DMS79 (cell line): ENCODE measurements around the gene GTF2H4.
"Not testable (repeated sequence)": the region's sequence is repeated elsewhere in the genome, so short reads cannot be mapped to it uniquely, and the experiment has no call there.

Source experiments
- DNase-seq: peaks from one replicate; lab custom pipeline; 2025; lab: John Stamatoyannopoulos, UW

GTF2H4 gene

DNA sequence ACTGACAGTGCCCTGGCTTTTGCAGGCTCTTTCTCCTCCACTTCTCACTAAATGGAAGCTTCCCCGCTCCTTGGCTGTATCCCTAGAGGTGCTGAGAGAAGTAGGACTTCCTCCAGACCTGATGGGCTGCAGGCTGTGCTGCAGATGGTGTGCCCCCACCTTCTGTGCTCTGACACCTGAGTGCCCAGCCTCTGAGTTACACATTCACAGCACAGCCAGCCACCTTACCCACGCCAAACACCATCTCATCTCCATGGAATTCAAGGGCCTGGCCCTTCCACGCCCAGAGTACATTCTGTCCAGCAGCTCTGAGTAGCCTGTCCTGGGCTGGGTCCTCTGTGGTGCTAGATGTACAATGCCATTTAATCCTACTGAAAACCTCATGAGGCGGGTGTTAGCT lies 18.6 kb downstream of the GTF2H4 start:
- no peak for DNase-seq

DNA sequence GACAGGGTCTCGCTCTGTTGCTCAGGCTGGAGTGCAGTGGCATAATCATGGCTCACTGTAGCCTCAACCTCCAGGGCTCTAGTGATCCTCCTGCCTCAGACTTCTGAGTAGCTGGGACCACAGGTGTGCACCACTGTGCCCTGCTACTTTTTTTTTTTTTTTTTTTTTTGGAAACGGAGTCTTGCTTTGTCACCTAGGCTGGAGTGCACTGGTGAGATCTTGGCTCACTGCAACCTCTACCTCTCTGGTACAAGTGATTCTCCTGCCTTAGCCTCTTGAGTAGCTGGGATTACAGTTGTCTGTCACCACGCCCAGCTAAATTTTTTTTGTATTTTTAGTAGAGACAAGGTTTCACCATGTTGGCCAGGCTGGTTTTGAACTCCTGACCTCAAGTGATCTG lies 19.1 kb downstream of the GTF2H4 start:
- not testable (repeated sequence) for DNase-seq

- DNase-seq: no peak
Measured at GRCh38 chr6:30928677-30929076, 20.7 kb downstream of the GTF2H4 start.

GRCh38 chr6:30930506-30930905 lies 22.5 kb downstream of the GTF2H4 start:
- DNase-seq: no peak

DNA sequence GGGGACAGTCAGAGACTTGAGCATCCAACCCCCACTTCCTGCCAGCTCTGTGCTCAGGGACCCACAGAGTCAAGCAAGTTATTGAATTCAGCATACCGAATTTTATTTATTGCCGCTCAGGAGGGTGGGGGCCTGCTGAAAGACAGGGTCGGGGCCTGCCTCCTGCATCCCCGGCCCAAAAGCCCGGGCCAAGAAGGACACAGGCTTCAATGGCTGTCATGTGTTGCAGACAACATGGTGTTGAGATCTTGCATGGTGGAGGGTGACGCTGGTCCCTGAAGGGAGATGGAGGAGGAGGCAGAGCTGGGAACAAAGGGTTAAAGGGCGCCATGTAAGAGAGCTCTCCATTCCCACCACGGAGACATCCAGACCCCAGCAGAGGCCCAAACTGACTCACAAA lies 23.3 kb downstream of the GTF2H4 start:
- no peak for DNase-seq

GRCh38 chr6:30931969-30932645 lies 24.1 kb downstream of the GTF2H4 start, which contains the start of gene SFTA2:
Gene SFTA2 (minus strand): TSS chr6:30932170. CDS start chr6:30932096, 74 bp downstream.
- DNase-seq: no peak

DNA sequence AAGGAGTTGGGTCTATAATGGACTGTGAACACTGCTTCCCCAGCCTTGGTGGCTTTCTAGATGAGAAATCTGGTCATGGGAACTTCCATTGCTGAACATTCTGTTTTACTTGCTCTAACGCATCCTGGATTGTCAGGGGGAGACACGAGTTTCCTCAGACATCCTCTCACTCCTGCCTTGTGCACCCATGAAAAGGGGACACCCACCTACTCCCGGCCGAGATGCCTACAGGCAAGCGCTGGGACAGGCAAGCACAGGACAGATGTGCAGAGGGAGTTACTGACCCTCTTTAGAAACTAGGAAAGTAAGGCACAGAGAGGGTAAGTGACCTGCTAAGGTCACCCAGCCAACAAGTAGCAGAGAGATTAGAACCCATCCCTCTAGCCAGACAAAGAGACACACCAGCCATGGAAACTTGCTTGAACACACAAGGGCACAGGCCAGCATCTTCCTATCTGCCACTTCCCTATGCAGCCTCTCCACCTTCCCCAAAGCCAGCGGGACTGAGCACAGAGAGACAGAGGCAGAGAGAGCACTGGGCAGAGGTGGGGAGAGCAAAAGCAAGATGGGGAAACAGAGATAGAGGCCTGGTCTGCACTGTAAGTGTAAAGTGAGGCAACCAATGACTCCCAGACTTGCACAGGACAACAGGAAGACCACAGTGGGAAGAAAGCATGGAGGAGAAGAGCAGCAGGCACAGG lies 24.8 kb downstream of the GTF2H4 start:
- DNase-seq: no peak

DNA sequence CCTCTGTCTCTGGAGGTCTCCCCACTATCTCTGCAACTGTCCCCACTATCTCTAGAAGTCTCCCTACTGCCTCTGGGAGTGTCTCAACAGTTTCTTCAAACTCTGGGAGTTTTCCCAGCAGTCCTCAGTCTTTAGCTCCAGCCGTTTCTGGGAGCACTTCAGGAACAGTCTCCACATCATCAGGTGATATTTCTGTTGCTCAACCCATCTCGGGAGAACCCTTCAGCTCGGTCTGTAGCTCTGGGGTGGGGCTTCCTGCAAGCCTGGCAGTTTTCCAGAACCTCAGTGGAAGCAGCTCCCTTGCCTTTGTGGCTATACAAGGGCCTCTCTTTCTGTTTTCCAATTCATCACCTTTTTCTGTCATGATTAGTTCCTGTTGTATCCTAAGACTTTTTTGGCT lies 27.0 kb downstream of the GTF2H4 start:
- no peak for DNase-seq

GRCh38 chr6:30937265-30937664 lies 29.3 kb downstream of the GTF2H4 start:
- no peak for DNase-seq

DNA sequence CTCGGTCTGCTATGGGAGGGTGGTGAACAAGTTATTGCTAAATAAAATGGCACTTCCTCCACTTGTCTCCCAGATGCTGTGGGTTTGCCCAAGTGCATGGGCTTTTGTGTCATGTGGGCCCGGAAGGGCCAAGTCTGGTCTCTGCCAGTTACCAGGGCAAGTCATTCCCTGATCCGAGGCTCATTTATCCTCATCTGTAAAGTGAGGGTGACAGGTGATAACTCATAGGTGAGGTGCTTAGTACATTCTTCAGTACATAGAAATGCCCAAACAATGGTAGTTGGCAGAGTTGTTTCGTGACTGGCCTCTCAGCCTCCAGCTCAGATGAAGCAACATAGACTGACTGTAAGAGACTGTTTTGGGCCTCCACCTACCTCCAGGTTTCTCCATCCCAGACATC lies 30.7 kb downstream of the GTF2H4 start:
- DNase-seq: no peak

DNA sequence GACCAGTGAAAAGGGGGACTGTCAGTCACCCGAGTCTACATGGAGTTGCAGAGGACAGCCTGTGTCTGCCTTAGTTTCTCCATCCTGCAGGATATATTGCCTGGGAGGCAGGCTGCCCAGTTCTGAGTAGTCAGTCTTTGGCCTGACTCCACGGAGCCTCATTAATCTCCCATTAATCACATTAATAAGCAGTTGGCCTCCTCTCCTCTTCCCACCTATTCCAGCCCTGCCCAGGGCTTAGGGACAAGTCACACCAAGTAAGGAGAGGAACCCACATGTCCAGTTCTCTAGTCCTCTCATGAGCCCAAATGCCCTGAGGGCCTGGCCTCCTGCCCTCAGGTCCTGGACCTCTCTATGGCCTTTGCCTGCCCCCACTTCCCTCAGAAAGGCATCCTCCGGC lies 31.5 kb downstream of the GTF2H4 start:
- DNase-seq: no peak

- DNase-seq: no peak
Measured at GRCh38 chr6:30940361-30940986, 32.5 kb downstream of the GTF2H4 start, which contains the start of gene MUCL3. Gene MUCL3 (plus strand): TSS chr6:30940973. CDS start chr6:30941000, 27 bp downstream.

DNA sequence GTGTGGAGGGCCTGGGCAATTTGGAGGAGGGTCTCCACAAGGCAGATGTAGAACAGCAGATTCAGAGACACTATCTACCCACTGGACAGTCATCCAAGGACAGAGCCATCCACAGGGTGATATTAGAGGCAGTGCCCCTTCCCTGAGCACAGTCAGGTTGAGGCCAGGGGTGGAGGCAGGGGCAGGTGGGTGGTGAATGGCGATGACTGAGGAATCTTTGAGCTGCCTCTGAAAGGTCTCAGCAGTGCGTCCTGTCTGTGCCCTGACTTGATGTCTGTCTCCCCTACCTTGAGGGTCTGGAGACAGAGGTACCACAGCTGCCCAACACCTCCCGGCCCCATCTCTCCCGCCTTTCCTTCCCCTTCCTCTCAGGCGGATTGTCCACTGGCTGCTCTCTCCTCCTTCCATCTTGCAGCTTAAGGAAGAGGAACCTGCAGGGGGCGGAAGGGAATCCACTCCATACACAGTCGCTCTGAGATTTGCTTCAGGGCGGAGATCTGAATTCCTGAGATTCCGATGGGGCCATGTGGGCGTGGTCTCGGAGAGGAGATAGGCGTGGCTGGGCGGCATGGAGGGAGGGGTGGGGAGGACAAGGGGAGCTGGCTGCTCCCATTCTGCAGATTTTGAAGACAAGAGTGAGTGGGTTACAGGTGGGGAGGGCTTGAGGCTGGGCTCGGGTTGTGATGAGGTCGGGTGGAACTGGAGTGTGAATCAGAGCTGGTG lies 34.5 kb downstream of the GTF2H4 start:
- DNase-seq: no peak

DNA sequence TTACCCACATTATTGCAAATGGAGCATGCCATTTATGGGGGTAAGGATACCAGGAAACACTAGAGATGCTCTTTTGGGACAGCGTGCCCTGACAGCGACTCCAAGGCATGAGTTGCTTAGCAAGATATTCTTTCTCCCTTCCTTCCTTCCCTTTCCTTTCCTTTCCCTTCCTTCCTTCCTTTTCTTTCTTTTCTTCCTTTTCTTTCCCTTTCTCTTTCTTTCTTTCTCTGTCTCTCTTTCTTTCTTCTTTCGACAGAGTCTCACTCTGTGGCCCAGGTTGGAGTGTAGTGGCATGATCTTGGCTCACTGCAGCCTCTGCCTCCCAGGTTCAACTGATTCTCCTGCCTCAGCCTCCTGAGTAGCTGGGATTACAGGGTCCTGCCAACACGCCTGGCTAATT lies 36.0 kb downstream of the GTF2H4 start:
- no peak for DNase-seq

DNA sequence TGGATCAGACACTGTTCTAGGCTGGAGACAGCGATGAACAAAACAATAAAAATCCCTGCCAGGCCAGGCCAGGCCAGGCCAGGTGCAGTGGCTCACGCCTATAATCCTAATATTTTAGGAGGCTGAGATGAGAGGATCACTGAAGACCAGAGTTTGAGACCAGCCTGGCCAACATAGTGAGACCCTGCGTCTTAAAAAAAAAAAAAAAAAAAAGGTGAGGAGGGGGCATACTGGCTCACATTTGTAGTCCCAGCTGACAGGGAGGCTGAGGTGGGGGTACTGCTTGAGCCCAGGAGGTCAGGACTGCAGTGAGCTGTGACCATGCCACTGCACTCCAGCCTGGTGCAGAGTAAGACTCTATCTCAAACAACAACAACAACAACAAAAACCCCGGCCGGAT lies 37.3 kb downstream of the GTF2H4 start:
- DNase-seq: no peak

GRCh38 chr6:30947231-30947630 lies 39.2 kb downstream of the GTF2H4 start:
- no peak for DNase-seq

- no peak for DNase-seq
Measured at GRCh38 chr6:30948811-30949210, 40.8 kb downstream of the GTF2H4 start.

GRCh38 chr6:30951907-30952469 lies 44.0 kb downstream of the GTF2H4 start:
- no peak for DNase-seq

DNA sequence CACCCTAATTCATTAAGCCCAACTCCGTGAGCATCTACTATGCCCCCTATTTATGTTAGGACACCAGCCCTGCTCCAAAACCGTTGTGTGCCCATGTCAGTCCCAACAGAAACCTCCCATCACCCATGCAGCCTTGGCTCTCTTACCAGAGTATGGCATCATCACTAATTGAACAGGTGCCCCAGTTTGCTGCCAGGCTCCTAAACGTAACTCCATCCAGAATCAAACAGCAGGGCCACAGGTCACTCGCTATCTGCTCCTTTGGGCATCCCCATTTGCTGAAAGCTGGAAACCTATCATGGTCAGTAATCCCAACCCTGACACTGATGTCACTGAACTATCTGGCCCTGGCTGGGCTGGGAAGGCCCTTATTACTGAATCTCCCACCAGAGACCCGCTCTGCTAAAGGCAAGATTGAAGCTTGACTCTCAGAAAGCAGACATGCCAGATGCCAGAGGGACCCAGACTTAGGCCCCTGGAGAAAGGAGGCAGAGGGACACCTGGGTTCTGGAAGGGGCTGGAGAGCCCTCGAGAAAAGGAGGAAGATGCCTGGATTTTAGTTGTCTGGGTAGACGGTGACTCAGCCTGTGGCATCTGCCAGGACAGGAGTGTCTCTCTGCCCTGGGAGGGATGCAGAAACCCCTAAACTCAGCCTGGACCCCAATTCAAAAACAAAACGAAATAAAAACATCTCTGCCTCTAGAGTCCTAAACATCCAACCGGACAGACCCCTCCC lies 46.8 kb downstream of the GTF2H4 start:
- no peak for DNase-seq

DNA sequence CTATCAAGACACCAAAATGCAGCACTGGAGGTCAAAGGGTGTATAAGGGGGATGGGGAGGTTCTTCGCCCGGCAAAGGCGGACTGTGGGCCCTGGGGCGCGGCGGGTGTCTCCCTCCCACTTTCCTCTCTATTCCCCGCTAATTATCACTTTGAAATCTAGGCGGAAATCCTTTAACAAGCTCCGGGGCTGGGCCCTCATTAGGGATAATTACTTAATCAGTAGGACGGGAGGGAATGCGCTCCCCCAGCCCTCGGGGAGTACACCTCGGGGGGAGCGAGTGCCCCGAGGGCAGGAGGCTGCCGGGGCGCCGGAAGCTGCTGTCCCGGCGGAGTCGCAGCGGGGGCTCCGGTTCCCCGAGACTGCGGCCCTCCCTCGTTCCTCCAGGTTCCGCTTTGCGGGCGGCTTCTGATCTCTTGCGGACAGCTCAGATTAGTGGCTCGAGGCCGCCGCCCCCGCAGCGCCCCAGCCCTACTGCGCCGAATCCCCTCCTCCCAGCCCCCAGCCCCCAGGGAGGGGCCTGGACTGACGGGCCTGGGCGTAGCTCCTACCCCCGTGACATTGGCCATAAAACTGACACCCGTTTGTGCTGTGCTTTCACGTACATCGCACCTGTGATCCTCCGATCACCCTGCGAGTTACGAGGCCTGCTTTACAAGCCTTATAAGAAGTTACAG lies 47.5 kb downstream of the GTF2H4 start:
- DNase-seq: no peak

DNA sequence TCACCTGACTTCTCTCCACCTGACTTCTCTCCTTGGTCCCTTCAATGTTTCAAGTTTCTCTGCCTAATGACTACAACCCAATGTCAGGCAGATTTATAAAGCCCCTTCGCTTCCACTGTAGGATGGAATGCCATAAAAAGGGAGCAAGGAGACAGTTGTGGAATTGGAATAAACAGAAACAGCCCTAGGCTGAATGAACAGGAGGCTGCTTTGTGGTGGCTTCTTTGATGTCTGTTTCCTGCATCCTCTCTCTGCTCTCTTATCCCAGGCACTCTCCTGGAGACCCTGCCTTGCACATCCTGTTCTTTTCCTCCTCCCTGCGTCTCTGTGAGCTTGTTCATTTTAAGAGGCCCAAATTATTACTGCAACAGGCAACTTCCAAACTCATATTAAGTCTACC lies 49.7 kb downstream of the GTF2H4 start:
- DNase-seq: no peak
